ENCODE results near the gene PROCA1. TPM values are rescaled to one million over a fixed set of nuclear protein-coding genes. Genes with fewer than 3 reads are reported as not detected.
A peak's percentile ranks its signal among the peaks of the same experiment; 100 is the strongest.

PROCA1 gene
- total and polyA plus RNA-seq, 9 of the 15 experiments (the other 6 are each of a cell fraction or from before 2014, with no cell fraction given): 0.78 to 16.2 (median 5.6) TPM

- TF ChIP-seq, protein P1, sequence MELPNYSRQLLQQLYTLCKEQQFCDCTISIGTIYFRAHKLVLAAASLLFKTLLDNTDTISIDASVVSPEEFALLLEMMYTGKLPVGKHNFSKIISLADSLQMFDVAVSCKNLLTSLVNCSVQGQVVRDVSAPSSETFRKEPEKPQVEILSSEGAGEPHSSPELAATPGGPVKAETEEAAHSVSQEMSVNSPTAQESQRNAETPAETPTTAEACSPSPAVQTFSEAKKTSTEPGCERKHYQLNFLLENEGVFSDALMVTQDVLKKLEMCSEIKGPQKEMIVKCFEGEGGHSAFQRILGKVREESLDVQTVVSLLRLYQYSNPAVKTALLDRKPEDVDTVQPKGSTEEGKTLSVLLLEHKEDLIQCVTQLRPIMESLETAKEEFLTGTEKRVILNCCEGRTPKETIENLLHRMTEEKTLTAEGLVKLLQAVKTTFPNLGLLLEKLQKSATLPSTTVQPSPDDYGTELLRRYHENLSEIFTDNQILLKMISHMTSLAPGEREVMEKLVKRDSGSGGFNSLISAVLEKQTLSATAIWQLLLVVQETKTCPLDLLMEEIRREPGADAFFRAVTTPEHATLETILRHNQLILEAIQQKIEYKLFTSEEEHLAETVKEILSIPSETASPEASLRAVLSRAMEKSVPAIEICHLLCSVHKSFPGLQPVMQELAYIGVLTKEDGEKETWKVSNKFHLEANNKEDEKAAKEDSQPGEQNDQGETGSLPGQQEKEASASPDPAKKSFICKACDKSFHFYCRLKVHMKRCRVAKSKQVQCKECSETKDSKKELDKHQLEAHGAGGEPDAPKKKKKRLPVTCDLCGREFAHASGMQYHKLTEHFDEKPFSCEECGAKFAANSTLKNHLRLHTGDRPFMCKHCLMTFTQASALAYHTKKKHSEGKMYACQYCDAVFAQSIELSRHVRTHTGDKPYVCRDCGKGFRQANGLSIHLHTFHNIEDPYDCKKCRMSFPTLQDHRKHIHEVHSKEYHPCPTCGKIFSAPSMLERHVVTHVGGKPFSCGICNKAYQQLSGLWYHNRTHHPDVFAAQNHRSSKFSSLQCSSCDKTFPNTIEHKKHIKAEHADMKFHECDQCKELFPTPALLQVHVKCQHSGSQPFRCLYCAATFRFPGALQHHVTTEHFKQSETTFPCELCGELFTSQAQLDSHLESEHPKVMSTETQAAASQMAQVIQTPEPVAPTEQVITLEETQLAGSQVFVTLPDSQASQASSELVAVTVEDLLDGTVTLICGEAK (IDR thresholded peaks at IDR 0.05): no peak
- TF ChIP-seq, protein P1 (CRISPR knock-in tag; IDR thresholded peaks at IDR 0.05): no peak
- TF ChIP-seq MNT (conservative IDR thresholded peaks at IDR 0.05): peak; percentile 85 to 91
- TF ChIP-seq SAFB (IDR thresholded peaks at IDR 0.05; ENCODE audit: borderline replicate concordance, low read depth, low read length): 0 out of 2 replicates have a peak, but pooled peaks have one; percentile 39
- no peak for TF ChIP-seq HMBOX1 (IDR thresholded peaks at IDR 0.05)
- TF ChIP-seq, protein P2, sequence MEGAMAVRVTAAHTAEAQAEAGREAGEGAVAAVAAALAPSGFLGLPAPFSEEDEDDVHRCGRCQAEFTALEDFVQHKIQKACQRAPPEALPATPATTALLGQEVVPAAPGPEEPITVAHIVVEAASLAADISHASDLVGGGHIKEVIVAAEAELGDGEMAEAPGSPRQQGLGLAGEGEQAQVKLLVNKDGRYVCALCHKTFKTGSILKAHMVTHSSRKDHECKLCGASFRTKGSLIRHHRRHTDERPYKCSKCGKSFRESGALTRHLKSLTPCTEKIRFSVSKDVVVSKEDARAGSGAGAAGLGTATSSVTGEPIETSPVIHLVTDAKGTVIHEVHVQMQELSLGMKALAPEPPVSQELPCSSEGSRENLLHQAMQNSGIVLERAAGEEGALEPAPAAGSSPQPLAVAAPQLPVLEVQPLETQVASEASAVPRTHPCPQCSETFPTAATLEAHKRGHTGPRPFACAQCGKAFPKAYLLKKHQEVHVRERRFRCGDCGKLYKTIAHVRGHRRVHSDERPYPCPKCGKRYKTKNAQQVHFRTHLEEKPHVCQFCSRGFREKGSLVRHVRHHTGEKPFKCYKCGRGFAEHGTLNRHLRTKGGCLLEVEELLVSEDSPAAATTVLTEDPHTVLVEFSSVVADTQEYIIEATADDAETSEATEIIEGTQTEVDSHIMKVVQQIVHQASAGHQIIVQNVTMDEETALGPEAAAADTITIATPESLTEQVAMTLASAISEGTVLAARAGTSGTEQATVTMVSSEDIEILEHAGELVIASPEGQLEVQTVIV (CRISPR knock-in tag; IDR thresholded peaks at IDR 0.05; ENCODE audit: borderline replicate concordance): no peak
- TF ChIP-seq ZNF740 (CRISPR knock-in tag; IDR thresholded peaks at IDR 0.05): 0 out of 2 replicates have a peak, but pooled peaks have one; percentile 29
- no peak for TF ChIP-seq ZNF740 (tag; IDR thresholded peaks at IDR 0.05)
- TF ChIP-seq ZSCAN29 (IDR thresholded peaks at IDR 0.05): no peak
- TF ChIP-seq ZNF408 (CRISPR knock-in tag; IDR thresholded peaks at IDR 0.05; ENCODE audit: low read depth): no peak
- no peak for TF ChIP-seq ZNF133 (CRISPR knock-in tag; IDR thresholded peaks at IDR 0.05)
Measured at GRCh38 chr17:28710861-28711722, 596 bp downstream of the PROCA1 start (continued).
